Islet of Langerhans (tissue), 1 donor: Measurements from ENCODE around the gene SRGAP2B.
"Not testable (repeated sequence)": the region's sequence is repeated elsewhere in the genome, so short reads cannot be mapped to it uniquely, and the experiment has no call there.

Source experiments
- FAIRE-seq: peaks from one replicate; lab custom pipeline; 2011; peaks lifted over from hg19 to GRCh38; lab: Jason Lieb, UNC

The SRGAP2B gene

GRCh38 chr1:144946525-144947480, 148.3 kb downstream of the SRGAP2B start:
- not testable (repeated sequence) for FAIRE-seq

GRCh38 chr1:144941710-144942109, 153.4 kb downstream of the SRGAP2B start:
- FAIRE-seq = not testable (repeated sequence)

- not testable (repeated sequence) for FAIRE-seq
Measured at GRCh38 chr1:144940054-144940453, 155.1 kb downstream of the SRGAP2B start.

- FAIRE-seq = not testable (repeated sequence)
Measured at GRCh38 chr1:144938627-144939026, 156.5 kb downstream of the SRGAP2B start.

- not testable (repeated sequence) for FAIRE-seq
Measured at GRCh38 chr1:144936186-144936732, 158.9 kb downstream of the SRGAP2B start.

GRCh38 chr1:144935310-144935709, 159.8 kb downstream of the SRGAP2B start:
- not testable (repeated sequence) for FAIRE-seq

- FAIRE-seq = not testable (repeated sequence)
Measured at GRCh38 chr1:144933014-144933413, 162.1 kb downstream of the SRGAP2B start.

GRCh38 chr1:144932153-144932552, 163.0 kb downstream of the SRGAP2B start:
- not testable (repeated sequence) for FAIRE-seq

- FAIRE-seq = not testable (repeated sequence)
Measured at GRCh38 chr1:144931553-144931952, 163.6 kb downstream of the SRGAP2B start.

GRCh38 chr1:144930085-144930777, 164.9 kb downstream of the SRGAP2B start:
- not testable (repeated sequence) for FAIRE-seq

GRCh38 chr1:144927292-144927691, 167.8 kb downstream of the SRGAP2B start:
- FAIRE-seq = not testable (repeated sequence)

- FAIRE-seq = not testable (repeated sequence)
Measured at GRCh38 chr1:144923640-144924039, 171.5 kb downstream of the SRGAP2B start.

GRCh38 chr1:144922785-144923184, 172.3 kb downstream of the SRGAP2B start:
- FAIRE-seq = not testable (repeated sequence)

GRCh38 chr1:144919106-144919505, 176.0 kb downstream of the SRGAP2B start:
- FAIRE-seq = not testable (repeated sequence)

- FAIRE-seq = not testable (repeated sequence)
Measured at GRCh38 chr1:144918027-144918603, 177.0 kb downstream of the SRGAP2B start.

GRCh38 chr1:144917154-144918026, 177.7 kb downstream of the SRGAP2B start:
- not testable (repeated sequence) for FAIRE-seq

GRCh38 chr1:144913977-144914734, 181.0 kb downstream of the SRGAP2B start:
- FAIRE-seq = not testable (repeated sequence)

- FAIRE-seq = not testable (repeated sequence)
Measured at GRCh38 chr1:144913458-144913857, 181.7 kb downstream of the SRGAP2B start.

- not testable (repeated sequence) for FAIRE-seq
Measured at GRCh38 chr1:144910729-144911128, 184.4 kb downstream of the SRGAP2B start.

- FAIRE-seq = not testable (repeated sequence)
Measured at GRCh38 chr1:144900841-144901240, 194.3 kb downstream of the SRGAP2B start.
